K562 (cell line): ENCODE measurements around the gene POLL. TPM values are rescaled to one million over a fixed set of nuclear protein-coding genes. Genes with fewer than 3 reads are reported as not detected.

Experiments used
- ATAC-seq: fragments of 200-7000 bp; cut with Tn5 transposase; 3 replicates; pipeline ENCODE4 v1.9.1; 2020; ENCODE audit warnings: moderate library complexity
- BruUV-seq: library from RNA; stranded (reverse); fragments of 400-500 nt; replicated peaks from 2 replicates; lab custom pipeline; 2021; lab: Mats Ljungman, UMichigan
- CTCF ChIA-PET: fragments of 300-600 bp; formaldehyde crosslinking; extraction: SDS; loops from one replicate; lab custom pipeline; 2021; ENCODE audit warnings: low intra/inter-chr PET ratio; lab: Yijun Ruan, JAX
- POLR2A ChIA-PET: fragments of 300-600, 350-650 bp; sonication (Branson Sonifier 250); formaldehyde crosslinking; extraction: SDS; loops from one replicate; lab custom pipeline; 2021; ENCODE audit warnings: antibody characterized with exemption, inconsistent platforms; lab: Yijun Ruan, JAX
- DNase-seq, 4 experiments: peaks; one replicate each; pipeline versions ENCODE4 v3.0.0 to v3.0.0-alpha.2; 2011 to 2018; ENCODE audit warnings: low spot score in 3 of 4, mixed read lengths in 3 of 4; ENCODE audit errors: extremely low read depth in 1 of 4
- FAIRE-seq: peaks from 2 replicates; lab custom pipeline; 2011; peaks lifted over from hg19 to GRCh38; lab: Jason Lieb, UNC
- H2AFZ ChIP-seq: 2 replicates; pipeline ENCODE4 v1.6.0; 2011; ENCODE audit warnings: low read depth, low read length, control low read depth, inconsistent platforms
- H3K27ac ChIP-seq: fragments of 200-600 bp; 3 replicates; pipeline ENCODE4 v1.8.0; 2011; ENCODE audit warnings: low read depth, mild to moderate bottlenecking, control low read depth, inconsistent platforms, low read length, moderate library complexity, mixed read lengths; ENCODE audit errors: extremely low read depth
- H3K27me3 ChIP-seq, 2 experiments: fragments of 300-600 bp in 1 of 2; 2 replicates in 1 of 2; 3 replicates in 1 of 2; pipeline versions ENCODE4 v1.6.0 to v1.8.0; 2011; ENCODE audit warnings: inconsistent platforms in 2 of 2, low read length in 2 of 2, mild to moderate bottlenecking in 1 of 2, mixed read lengths in 1 of 2, moderate library complexity in 1 of 2; ENCODE audit not compliant: control insufficient read depth in 2 of 2, insufficient read depth in 2 of 2
- H3K36me3 ChIP-seq: fragments of 300-600 bp; 3 replicates; pipeline ENCODE4 v1.8.0; 2011; ENCODE audit warnings: mild to moderate bottlenecking, low read length, inconsistent platforms; ENCODE audit not compliant: control insufficient read depth, insufficient read depth
- H3K4me1 ChIP-seq, 2 experiments: fragments of 200-600 bp in 1 of 2; replicated peaks in 1 of 2; 2 replicates in 1 of 2; 3 replicates in 1 of 2; pipeline versions ENCODE4 v1.5.1 to v1.8.0; 2011; ENCODE audit warnings: inconsistent platforms in 2 of 2, low read length in 2 of 2, mild to moderate bottlenecking in 1 of 2, mixed read lengths in 1 of 2, moderate library complexity in 1 of 2; ENCODE audit not compliant: control insufficient read depth in 2 of 2, insufficient read depth in 2 of 2
- H3K4me2 ChIP-seq: 2 replicates; pipeline ENCODE4 v1.6.1; 2011; ENCODE audit warnings: low read length, control low read depth, inconsistent platforms, mixed read lengths; ENCODE audit not compliant: insufficient read depth
- H3K4me3 ChIP-seq: fragments of 200-600 bp; sonication (generic), shearing (Covaris generic); 2 replicates; pipeline ENCODE4 v1.5.1; 2016; ENCODE audit warnings: control low read depth, inconsistent platforms
- H3K79me2 ChIP-seq: fragments of 200-600 bp; 3 replicates; pipeline ENCODE4 v1.8.0; 2011; ENCODE audit warnings: low read length, inconsistent platforms; ENCODE audit not compliant: control insufficient read depth, insufficient read depth
- H3K9ac ChIP-seq, 2 experiments: 2 replicates each; pipeline versions ENCODE4 v1.6.0 to v1.6.1; 2011; ENCODE audit warnings: low read depth in 2 of 2, low read length in 2 of 2, control low read depth in 1 of 2, inconsistent platforms in 1 of 2, mild to moderate bottlenecking in 1 of 2, mixed read lengths in 1 of 2; ENCODE audit not compliant: insufficient read depth in 1 of 2
- H3K9me1 ChIP-seq: one replicate; pipeline ENCODE4 v1.6.0; 2011; ENCODE audit warnings: inconsistent platforms, mild to moderate bottlenecking, low read length, moderate library complexity; ENCODE audit not compliant: control insufficient read depth, insufficient read depth
- H3K9me3 ChIP-seq: replicated peaks from 2 replicates; pipeline ENCODE4 v1.5.1; 2011; ENCODE audit warnings: low read depth, low read length, inconsistent platforms; ENCODE audit not compliant: control insufficient read depth, insufficient read depth
- H4K20me1 ChIP-seq: replicated peaks from 2 replicates; pipeline ENCODE4 v1.6.1; 2011; ENCODE audit warnings: low read length, inconsistent platforms, mixed read lengths; ENCODE audit not compliant: control insufficient read depth, insufficient read depth
- ARHGAP35 ChIP-seq: fragments of 450-650 bp; IDR thresholded peaks from 2 replicates; pipeline ENCODE4 v1.6.1; 2018; ENCODE audit not compliant: partially characterized antibody
- CBX2 ChIP-seq: fragments of 200-600 bp; sonication (generic); IDR thresholded peaks from one replicate; pipeline ENCODE4 v1.6.1; 2012; ENCODE audit warnings: mild to moderate bottlenecking, low read length, inconsistent platforms; ENCODE audit not compliant: insufficient read depth, poor library complexity, severe bottlenecking
- EP400 ChIP-seq: fragments of 450-650 bp; IDR thresholded peaks from 2 replicates; pipeline ENCODE4 v1.6.1; 2017; ENCODE audit warnings: antibody characterized with exemption, mild to moderate bottlenecking, moderate library complexity
- LCOR ChIP-seq: sonication (generic); formaldehyde crosslinking; IDR thresholded peaks from 2 replicates; pipeline ENCODE4 v1.8.0; 2022; ENCODE audit warnings: mild to moderate bottlenecking, missing genetic modification reagents
- PRDM10 ChIP-seq: fragments of 450-650 bp; IDR thresholded peaks from 2 replicates; pipeline ENCODE4 v1.6.1; 2018; ENCODE audit not compliant: partially characterized antibody
- RBM25 ChIP-seq: fragments of 200-400 bp; formaldehyde crosslinking; IDR thresholded peaks from 2 replicates; pipeline ENCODE4 v1.6.1; 2018; ENCODE audit warnings: low read length, low read depth, moderate library complexity; ENCODE audit not compliant: severe bottlenecking
- SMAD1 ChIP-seq: fragments of 150-350 bp; IDR thresholded peaks from 2 replicates; pipeline ENCODE4 v1.6.1; 2014; ENCODE audit warnings: low read length, low read depth; ENCODE audit not compliant: partially characterized antibody
- SP1 ChIP-seq: sonication (generic); formaldehyde crosslinking; IDR thresholded peaks from 2 replicates; pipeline ENCODE4 v1.8.1; 2022; ENCODE audit warnings: mild to moderate bottlenecking, missing genetic modification reagents
- THRA ChIP-seq: fragments of 450-650 bp; IDR thresholded peaks from 2 replicates; pipeline ENCODE4 v1.6.1; 2017; ENCODE audit warnings: mild to moderate bottlenecking, moderate library complexity
- WGBS: fragments of 100-300 bp; shearing (Covaris generic); methylation state at CpG from one replicate; pipeline ENCODE4 v1.1.6; 2016; ENCODE audit warnings: low coverage, mixed read lengths; ENCODE audit not compliant: insufficient coverage; ENCODE audit errors: missing lambda C conversion rate; 5-methylcytosine and 5-hydroxymethylcytosine counted together
- in situ Hi-C: fragments of 300-500 bp; cut with MboI; formaldehyde crosslinking; loops from 4 replicates; pipeline ENCODE4 v1.15.0; 2018; ENCODE audit warnings: inconsistent platforms, mixed read lengths
- intact Hi-C: fragments of 100-400 bp; cut with micrococcal nuclease; formaldehyde crosslinking; loops from 2 replicates; pipeline ENCODE4 v1.14.2; 2022
- polyA plus RNA-seq, 8 experiments: library from polyadenylated mRNA; depleted of rRNA in 4 of 8; stranded (reverse) in 5 of 8; unstranded in 3 of 8; fragments of >200 nt; fragmentation: Nextera tagmentation in 2 of 8; fragmentation: Illumina TruSeq in 1 of 8; extraction: Ambion mirVana in 2 of 8; extraction: Trizol in 1 of 8; gene quantifications; 2 replicates each; pipeline versions ENCODE4 v1.2.1 to v1.2.3, GENCODE V29; 2011 to 2014; ENCODE audit warnings: inconsistent platforms in 1 of 8, missing spikeins in 1 of 8
- total RNA-seq, 7 experiments: library from RNA; depleted of rRNA in 6 of 7; stranded (reverse); fragments of >200 nt in 6 of 7; fragmentation: Illumina TruSeq in 2 of 7; extraction: Trizol in 2 of 7; gene quantifications; 2 replicates each; pipeline versions ENCODE4 v1.2.1 to v1.2.3, GENCODE V29; 2011 to 2021; ENCODE audit warnings: low replicate concordance in 1 of 7

POLL gene
- total and polyA plus RNA-seq, 9 of the 15 experiments (the other 6 are each of a cell fraction or from before 2014, with no cell fraction given) = 1.2 to 18.7 (median 10.9) TPM

GRCh38 chr10:101565370-101565900 lies 22.6 kb downstream of the POLL start:
- Histone ChIP-seq H2AFZ (no peak overlapping the region), H3K4me2 (no peak overlapping the region), H3K4me3 (no peak overlapping the region), H3K27ac (no peak overlapping the region), H3K79me2 (no peaks in the 10 kb centered on the region), H3K9me3 (no peaks in the 10 kb centered on the region), H3K9ac (no peak overlapping the region), H4K20me1 (no peaks in the 10 kb centered on the region), H3K36me3 (no peaks in the 10 kb centered on the region)
- in situ Hi-C loops = loop anchor here (5.0 kb wide), 1 partner anchor 263 kb away; no protein-coding TSS in a partner anchor
- FAIRE-seq (no peak), ATAC-seq (no peak)
- CTCF ChIA-PET = no interaction called here
- 61% methylated on average over 5 of the region's 5 CpGs for WGBS
- TF ChIP-seq ARHGAP35 (no peak), RBM25 (peak; percentile 47)
- TF ChIP-seq, all 486 proteins: peak for 1
- DNase-seq = no peak
- POLR2A ChIA-PET = interaction anchor here (0.9 kb wide), 1 partner anchor 12 kb away, joined by 4 read pairs; no protein-coding TSS in a partner anchor
- peaks cover 13 to 32% of the 10 kb centered on the region in 2 experiments; a peak in 4 of 5 replicates for H3K4me1 ChIP-seq
- BruUV-seq = no TSS peak
- intact Hi-C loops = loop anchor here (5.0 kb wide), 1 partner anchor 353 kb away; no protein-coding TSS in a partner anchor
- no peaks in the 10 kb centered on the region for H3K27me3 ChIP-seq
- H3K9me1 ChIP-seq = no peaks in the 10 kb centered on the region

GRCh38 chr10:101564490-101564991 lies 23.5 kb downstream of the POLL start:
- Histone ChIP-seq H3K4me2 (no peak overlapping the region), H3K9me3 (no peaks in the 10 kb centered on the region), H3K4me1 (peaks cover 10 to 27% of the 10 kb centered on the region in 2 experiments; a peak in 4 of 5 replicates), H3K27me3 (no peaks in the 10 kb centered on the region), H3K9ac (no peak overlapping the region), H2AFZ (no peak overlapping the region), H4K20me1 (no peaks in the 10 kb centered on the region), H3K27ac (no peak overlapping the region), H3K4me3 (no peak overlapping the region), H3K9me1 (no peaks in the 10 kb centered on the region), H3K79me2 (no peaks in the 10 kb centered on the region), H3K36me3 (no peaks in the 10 kb centered on the region)
- BruUV-seq = no TSS peak
- ATAC-seq = no peak
- POLR2A ChIA-PET = no interaction called here
- DNase-seq = no peak
- in situ Hi-C loops (no loop called here), intact Hi-C loops (no loop called here)
- no peak for TF ChIP-seq SP1 (CRISPR knock-in tag)
- TF ChIP-seq CBX2 = no peak
- peak; percentile 23 for TF ChIP-seq PRDM10
- no peak for TF ChIP-seq LCOR (CRISPR knock-in tag)
- TF ChIP-seq EP400 = no peak
- TF ChIP-seq SMAD1 = no peak
- no peak for TF ChIP-seq THRA
- no peak for FAIRE-seq
- 41% methylated on average over 9 of the region's 15 CpGs for WGBS
- CTCF ChIA-PET = no interaction called here
